HepG2 (cell line): ENCODE data around the gene DKKL1. TPM values are rescaled to one million over a fixed set of nuclear protein-coding genes. Genes with fewer than 3 reads are reported as not detected.

Experiments
- ATAC-seq: fragments of 200-7000 bp; cut with Tn5 transposase; 3 replicates; pipeline ENCODE4 v1.9.1; 2020; ENCODE audit warnings: mild to moderate bottlenecking, moderate library complexity
- BruUV-seq: library from RNA; stranded (reverse); fragments of 400-500 nt; replicated peaks from 2 replicates; lab custom pipeline; 2021; lab: Mats Ljungman, UMichigan
- CTCF ChIA-PET: fragments of 300-600 bp; formaldehyde crosslinking; extraction: SDS; loops from one replicate; lab custom pipeline; 2021; ENCODE audit warnings: low total read pairs, inconsistent platforms, low intra/inter-chr PET ratio; lab: Yijun Ruan, JAX
- POLR2A ChIA-PET: fragments of 350-600 bp; sonication (Branson Sonifier 250); formaldehyde crosslinking; loops from one replicate; lab custom pipeline; 2020; ENCODE audit warnings: antibody characterized with exemption, inconsistent platforms; lab: Yijun Ruan, JAX
- DNase-seq: peaks from one replicate; pipeline ENCODE4 v3.0.0-alpha.2; 2015; ENCODE audit warnings: low spot score
- FAIRE-seq: peaks from 3 replicates; lab custom pipeline; 2011; peaks lifted over from hg19 to GRCh38; lab: Jason Lieb, UNC
- H2AFZ ChIP-seq: one replicate; pipeline ENCODE4 v1.6.1; 2011; ENCODE audit warnings: low read length, inconsistent platforms
- H3K27ac ChIP-seq: fragments of 300-600 bp; 3 replicates; pipeline ENCODE4 v1.8.0; 2011; ENCODE audit warnings: mixed run types, mild to moderate bottlenecking, mixed read lengths, low read length, inconsistent platforms; ENCODE audit not compliant: insufficient read depth; ENCODE audit errors: extremely low read length
- H3K27me3 ChIP-seq, 2 experiments: fragments of 200-600 bp in 1 of 2; 2 replicates in 1 of 2; 3 replicates in 1 of 2; pipeline versions ENCODE4 v1.6.0 to v1.8.0; 2011; ENCODE audit warnings: low read length in 2 of 2, mild to moderate bottlenecking in 2 of 2, moderate library complexity in 2 of 2, inconsistent platforms in 1 of 2; ENCODE audit not compliant: insufficient read depth in 2 of 2, control insufficient read depth in 1 of 2
- H3K36me3 ChIP-seq, 2 experiments: fragments of 200-600 bp in 1 of 2; replicated peaks in 1 of 2; 2 replicates in 1 of 2; 3 replicates in 1 of 2; pipeline versions ENCODE4 v1.5.1 to v1.8.0; 2011; ENCODE audit warnings: low read length in 2 of 2, inconsistent platforms in 1 of 2; ENCODE audit not compliant: insufficient read depth in 2 of 2, control insufficient read depth in 1 of 2
- H3K4me1 ChIP-seq: 2 replicates; pipeline ENCODE4 v1.5.1; 2012; ENCODE audit warnings: low read length, inconsistent platforms; ENCODE audit not compliant: insufficient read depth
- H3K4me2 ChIP-seq: 2 replicates; pipeline ENCODE4 v1.6.0; 2011; ENCODE audit warnings: low read depth, low read length, inconsistent platforms
- H3K4me3 ChIP-seq, 3 experiments: fragments of 200-600 bp in 1 of 3; sonication (generic), shearing (Covaris generic) in 1 of 3; replicated peaks in 1 of 3; 2 replicates each; pipeline ENCODE4 v1.5.1; 2011 to 2016; ENCODE audit warnings: low read length in 3 of 3, inconsistent platforms in 2 of 3, low read depth in 2 of 3, mild to moderate bottlenecking in 2 of 3, control low read depth in 1 of 3, mixed read lengths in 1 of 3; ENCODE audit not compliant: insufficient read depth in 1 of 3
- H3K79me2 ChIP-seq: one replicate; pipeline ENCODE4 v1.6.1; 2011; ENCODE audit warnings: low read length, inconsistent platforms; ENCODE audit not compliant: insufficient read depth
- H3K9ac ChIP-seq: 2 replicates; pipeline ENCODE4 v1.6.0; 2011; ENCODE audit warnings: mild to moderate bottlenecking, low read depth, low read length, inconsistent platforms; ENCODE audit not compliant: insufficient read depth
- H3K9me3 ChIP-seq: 2 replicates; pipeline ENCODE4 v1.5.1; 2012; ENCODE audit warnings: mild to moderate bottlenecking, low read length
- H4K20me1 ChIP-seq: 2 replicates; pipeline ENCODE4 v1.6.0; 2011; ENCODE audit warnings: inconsistent platforms, mild to moderate bottlenecking, low read length, moderate library complexity; ENCODE audit not compliant: insufficient read depth
- NPAS2 ChIP-seq: sonication (generic); formaldehyde crosslinking; IDR thresholded peaks from 2 replicates; pipeline ENCODE4 v1.8.0; 2022; ENCODE audit warnings: mild to moderate bottlenecking, missing genetic modification reagents, borderline replicate concordance
- ZMYM3 ChIP-seq: sonication (generic); formaldehyde crosslinking; IDR thresholded peaks from 2 replicates; pipeline ENCODE4 v1.5.1; 2020; ENCODE audit warnings: mild to moderate bottlenecking, missing genetic modification reagents
- ZNF207 ChIP-seq: fragments of 450-650 bp; IDR thresholded peaks from 2 replicates; pipeline ENCODE4 v1.6.1; 2016; ENCODE audit warnings: antibody characterized with exemption, borderline replicate concordance
- ZNF562 ChIP-seq: sonication (generic); formaldehyde crosslinking; IDR thresholded peaks from 2 replicates; pipeline ENCODE4 v1.8.0; 2022; ENCODE audit warnings: missing genetic modification reagents, borderline replicate concordance
- ZNF629 ChIP-seq: sonication (generic); formaldehyde crosslinking; conservative IDR thresholded peaks from 2 replicates; pipeline ENCODE4 v1.5.0; 2020; ENCODE audit warnings: missing genetic modification reagents
- WGBS: methylation state at CpG from one replicate; pipeline ENCODE4 v1.1.6; 2017; ENCODE audit warnings: low lambda C conversion rate; 5-methylcytosine and 5-hydroxymethylcytosine counted together
- in situ Hi-C: cut with HindIII; loops from 2 replicates; pipeline ENCODE4 v1.10.0; 2017; ENCODE audit warnings: low pct_unique_long_range_greater_than_20kb; ENCODE audit not compliant: extremely low pct_ligation_motif_present
- intact Hi-C: fragments of 100-400 bp; cut with micrococcal nuclease; formaldehyde crosslinking; loops from one replicate; pipeline ENCODE4 v1.10.0; 2022; ENCODE audit not compliant: unreplicated experiment
- polyA plus RNA-seq, 8 experiments: library from polyadenylated mRNA; depleted of rRNA in 3 of 8; stranded (reverse) in 7 of 8; unstranded in 1 of 8; fragments of >200 nt; fragmentation: Illumina TruSeq in 4 of 8; extraction: Trizol in 4 of 8; gene quantifications; 2 replicates each; pipeline versions ENCODE4 v1.2.1 to v1.2.3, GENCODE V29; 2011 to 2016; ENCODE audit warnings: low read depth in 4 of 8, missing spikeins in 1 of 8, mixed read lengths in 1 of 8; ENCODE audit not compliant: insufficient read depth in 1 of 8
- total RNA-seq, 5 experiments: library from RNA; depleted of rRNA; stranded (reverse); fragments of >200 nt; fragmentation: Illumina TruSeq; extraction: Trizol; gene quantifications; 2 replicates each; pipeline ENCODE4 v1.2.3, GENCODE V29; 2016; ENCODE audit warnings: low read depth in 1 of 5

DKKL1 gene
- total and polyA plus RNA-seq, 2 of the 13 experiments (the other 11 are each of a cell fraction or from before 2014, with no cell fraction given) = 0.30 to 0.31 TPM

GRCh38 chr19:49366110-49366509 is 2.4 kb downstream of the DKKL1 start:
- FAIRE-seq = no peak
- Histone ChIP-seq H3K4me1 (peaks cover 21% of the 10 kb centered on the region), H3K27me3 (peaks cover 1 to 4% of the 10 kb centered on the region in 2 experiments; a peak in 1 of 5 replicates), H4K20me1 (no peaks in the 10 kb centered on the region), H3K4me2 (no peak overlapping the region), H3K27ac (no peak overlapping the region), H3K79me2 (no peaks in the 10 kb centered on the region), H3K36me3 (no peaks in the 10 kb centered on the region), H2AFZ (no peak overlapping the region), H3K9me3 (peaks cover 11% of the 10 kb centered on the region), H3K9ac (no peak overlapping the region), H3K4me3 (no peak overlapping the region)
- no peak for DNase-seq
- in situ Hi-C loops = no loop called here
- ChIA-PET CTCF (no interaction called here), POLR2A (no interaction called here)
- BruUV-seq = no TSS peak
- intact Hi-C loops = no loop called here
- TF ChIP-seq NPAS2 (CRISPR knock-in tag) = no peak
- TF ChIP-seq ZNF629 (CRISPR knock-in tag) = peak; percentile 79
- ATAC-seq = no peak

GRCh38 chr19:49368711-49369358 is 5.2 kb downstream of the DKKL1 start:
- ATAC-seq = no peak
- CTCF ChIA-PET = no interaction called here

More at GRCh38 chr19:49368711-49369358, 5.2 kb downstream of the DKKL1 start:
- TF ChIP-seq ZNF207 (no peak), ZMYM3 (CRISPR knock-in tag) (no peak), ZNF562 (CRISPR knock-in tag) (peak; percentile 50; the same call in 1 of the 2 replicates)
- no peaks in the 10 kb centered on the region for H3K36me3 ChIP-seq
- WGBS = 56% methylated on average over 5 of the region's 5 CpGs
- in situ Hi-C loops (no loop called here), intact Hi-C loops (no loop called here)
- H3K9me3 ChIP-seq = peaks cover 11% of the 10 kb centered on the region
- no peak for DNase-seq
- no peak overlapping the region for H3K9ac ChIP-seq
- H3K4me2 ChIP-seq = no peak overlapping the region
- no peak overlapping the region for H3K4me3 ChIP-seq
- H2AFZ ChIP-seq = no peak overlapping the region
- H3K27me3 ChIP-seq = peaks cover 1 to 4% of the 10 kb centered on the region in 2 experiments; a peak in 1 of 5 replicates
- H4K20me1 ChIP-seq = no peaks in the 10 kb centered on the region
- FAIRE-seq = no peak
- POLR2A ChIA-PET = no interaction called here
- no peak overlapping the region for H3K27ac ChIP-seq
- BruUV-seq = no TSS peak
- no peaks in the 10 kb centered on the region for H3K79me2 ChIP-seq
- H3K4me1 ChIP-seq = peaks cover 17% of the 10 kb centered on the region
